Hippocampal formation (tissue), 2 donors: ENCODE data around the gene HHIP.
"Not testable (repeated sequence)": the region's sequence is repeated elsewhere in the genome, so short reads cannot be mapped to it uniquely, and the experiment has no call there.

Source experiments
- DNase-seq, 2 donors: peaks; one replicate each; lab custom pipeline; 2025; lab: John Stamatoyannopoulos, UW

HHIP gene

GRCh38 chr4:144754562-144755410 is 108.8 kb downstream of the HHIP start:
- peak; percentile 20 to 22 for DNase-seq

DNA sequence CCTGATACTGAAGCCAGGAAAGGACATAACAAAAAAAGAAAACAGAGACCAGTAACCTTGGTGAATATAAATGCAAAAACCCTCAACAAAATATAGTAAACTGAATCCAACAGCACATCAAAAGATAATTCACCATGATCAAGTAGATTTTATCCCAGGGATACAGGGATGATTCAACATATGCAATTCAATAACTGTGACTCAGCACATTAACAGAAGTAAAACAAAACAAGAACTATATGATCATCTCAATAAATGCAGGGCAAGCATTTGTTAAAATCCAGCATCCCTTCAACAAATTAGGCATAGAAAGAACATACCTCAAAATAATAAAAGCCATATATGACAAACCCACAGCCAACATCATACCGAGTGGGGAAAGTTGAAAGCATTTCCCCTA is 112.0 kb downstream of the HHIP start:
- DNase-seq, result no peak

DNA sequence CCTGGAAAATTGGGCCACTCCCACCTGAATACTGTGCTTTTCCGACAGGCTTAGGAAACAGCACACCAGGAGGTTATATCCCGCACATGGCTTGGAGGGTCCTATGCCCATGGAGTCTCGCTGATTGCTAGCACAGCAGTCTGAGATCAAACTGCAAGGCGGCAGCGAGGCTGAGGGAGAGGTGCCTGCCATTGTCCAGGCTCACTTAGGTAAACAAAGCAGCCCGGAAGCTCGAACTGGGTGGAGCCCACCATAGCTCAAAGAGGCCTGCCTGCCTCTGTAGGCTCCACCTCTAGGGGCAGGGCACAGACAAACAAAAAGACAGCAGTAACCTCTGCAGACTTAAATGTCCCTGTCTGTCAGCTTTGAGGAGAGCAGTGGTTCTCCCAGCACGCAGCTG is 122.9 kb downstream of the HHIP start:
- DNase-seq, result not testable (repeated sequence)

DNA sequence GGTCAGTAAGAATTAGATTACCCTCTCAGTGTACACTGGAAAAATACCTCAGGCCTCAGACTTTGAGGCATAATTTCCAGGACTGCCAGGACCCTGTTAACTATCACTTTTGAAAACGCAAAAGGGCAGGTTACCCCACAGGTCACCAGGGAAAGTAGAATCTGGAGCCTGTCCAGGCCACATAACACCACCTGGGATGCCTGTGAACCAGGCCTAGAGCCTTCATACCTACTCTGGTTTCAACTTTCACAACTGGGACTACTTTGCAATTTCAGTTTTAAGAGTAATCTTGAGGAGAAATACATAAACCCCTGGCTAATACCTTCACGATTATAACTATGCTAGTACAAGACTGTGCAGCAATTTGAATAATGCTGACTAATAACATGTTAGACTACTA is 132.4 kb downstream of the HHIP start:
- DNase-seq, result no peak

GRCh38 chr4:144782345-144782744 is 136.4 kb downstream of the HHIP start:
- no peak for DNase-seq

- no peak for DNase-seq
Observed at GRCh38 chr4:144785961-144786360, 140.0 kb downstream of the HHIP start.

- peak in 1 of 2 donors; percentile 34 for DNase-seq
Observed at GRCh38 chr4:144787365-144788258, 141.7 kb downstream of the HHIP start.

DNA sequence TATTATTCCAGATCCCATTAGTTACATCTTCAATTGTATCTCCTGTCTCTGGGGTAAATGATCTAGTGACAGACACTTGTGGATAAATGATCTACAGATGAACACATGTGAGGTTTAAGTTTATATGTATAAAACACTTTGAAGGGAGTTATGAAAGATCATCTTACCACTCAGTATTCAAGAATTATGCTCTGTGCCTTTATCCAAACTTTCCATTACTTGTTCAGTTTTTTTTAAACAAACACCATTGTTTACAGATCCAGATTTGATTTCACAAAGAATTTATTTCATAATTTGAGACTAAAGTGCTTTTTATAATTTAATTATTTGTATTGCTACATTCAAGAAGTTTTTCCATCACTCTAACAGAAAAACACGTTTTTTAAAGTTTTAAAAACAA is 142.5 kb downstream of the HHIP start:
- DNase-seq, result no peak

- not testable (repeated sequence) for DNase-seq
Observed at GRCh38 chr4:144791933-144792332, 146.0 kb downstream of the HHIP start.
